Activated T-cell treated with anti-CD3 and anti-CD28 coated beads for 1 hour (primary cell): ENCODE measurements around the gene IMPACT.

Experiments
- DNase-seq: peaks from one replicate; pipeline ENCODE4 v3.0.0-alpha.2; 2020; ENCODE audit warnings: low read depth

IMPACT gene

GRCh38 chr18:24421831-24422230, 4.6 kb upstream of the IMPACT start:
- no peak for DNase-seq

DNA sequence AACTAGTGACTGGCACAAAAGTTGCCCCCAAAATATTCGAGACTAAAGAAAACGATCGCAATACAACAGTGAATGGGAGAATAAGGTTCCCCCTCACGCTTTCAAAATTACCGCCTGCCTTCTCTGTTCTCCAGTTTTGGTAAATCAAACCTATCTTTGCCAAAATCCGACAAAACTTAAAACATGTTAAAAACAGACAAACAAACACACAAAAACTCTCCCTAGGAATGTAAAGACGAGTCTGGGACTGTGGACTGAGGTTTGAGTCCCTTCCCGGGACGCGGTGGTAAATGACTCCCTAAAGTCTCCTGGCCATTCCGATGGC, 435 bp upstream of the IMPACT start:
- no peak for DNase-seq

- no peak for DNase-seq
Measured at GRCh38 chr18:24427484-24427883, 1.0 kb downstream of the IMPACT start.

DNA sequence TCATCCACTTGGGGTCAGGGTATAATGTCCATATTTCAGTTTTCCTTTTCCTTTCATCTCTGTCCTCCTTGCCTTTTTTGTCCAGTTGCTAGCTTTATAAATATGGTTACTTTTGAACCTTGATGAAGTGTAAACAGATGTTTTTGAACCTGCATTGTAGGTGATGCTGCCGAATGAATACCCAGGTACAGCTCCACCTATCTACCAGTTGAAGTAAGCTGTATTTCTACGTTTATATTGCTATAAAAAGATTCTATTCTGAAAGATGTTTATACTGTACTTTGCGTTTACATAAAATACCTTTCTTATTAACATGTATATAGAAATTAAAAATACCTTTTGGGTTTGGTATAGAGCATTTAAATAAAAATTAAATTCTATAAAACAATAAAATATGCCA, 2.2 kb downstream of the IMPACT start:
- no peak for DNase-seq

- no peak for DNase-seq
Measured at GRCh38 chr18:24429188-24429587, 2.7 kb downstream of the IMPACT start.

- no peak for DNase-seq
Measured at GRCh38 chr18:24432618-24433017, 6.1 kb downstream of the IMPACT start.

GRCh38 chr18:24436939-24437338, 10.5 kb downstream of the IMPACT start:
- no peak for DNase-seq

GRCh38 chr18:24443870-24444269, 17.4 kb downstream of the IMPACT start:
- no peak for DNase-seq

DNA sequence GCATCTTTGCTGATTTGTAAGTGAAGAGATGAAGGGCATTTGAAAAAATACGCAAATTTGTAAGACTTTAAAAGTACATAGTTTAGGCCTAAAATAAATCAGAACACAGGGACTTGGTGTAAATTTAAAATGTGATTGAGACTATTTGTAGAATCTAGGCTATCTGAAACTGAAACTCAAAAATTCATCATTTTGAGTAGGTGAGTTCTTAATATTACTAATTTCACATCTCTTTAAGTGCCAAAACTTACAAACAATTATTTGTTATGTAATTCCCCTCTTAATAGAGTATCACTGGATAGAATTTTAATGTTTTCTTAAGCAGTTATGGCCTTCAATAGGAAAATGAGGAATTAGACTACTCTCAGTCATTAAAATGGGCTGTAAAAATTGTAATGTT, 20.0 kb downstream of the IMPACT start:
- no peak for DNase-seq

DNA sequence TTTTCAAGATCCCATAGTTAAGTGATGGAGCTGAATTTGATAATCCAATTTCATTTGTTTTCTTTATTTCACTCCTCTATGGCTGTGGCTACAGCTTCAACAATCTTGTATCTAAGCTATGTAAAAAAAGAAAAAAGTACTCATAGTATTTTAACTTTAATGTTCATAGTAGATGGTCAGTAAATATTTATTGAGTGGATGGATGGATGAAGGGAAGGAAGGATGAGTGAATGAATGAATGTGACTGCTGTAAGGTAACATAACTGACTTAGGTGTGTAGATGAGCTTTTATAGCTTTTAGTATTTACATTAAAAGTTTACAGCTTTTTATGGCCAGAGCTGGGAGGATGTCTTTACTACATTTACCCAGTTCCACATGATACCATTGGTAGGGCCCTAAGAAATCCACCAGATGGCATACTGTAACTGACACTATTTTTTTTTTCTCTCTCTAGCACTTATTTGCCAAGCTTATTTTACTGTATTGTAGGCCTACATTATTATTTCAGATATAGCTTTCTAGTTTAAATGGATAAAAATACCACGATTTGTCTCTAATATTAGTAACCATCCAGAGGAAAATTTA, 20.6 kb downstream of the IMPACT start:
- no peak for DNase-seq

GRCh38 chr18:24447961-24448360, 21.5 kb downstream of the IMPACT start:
- DNase-seq: no peak

DNA sequence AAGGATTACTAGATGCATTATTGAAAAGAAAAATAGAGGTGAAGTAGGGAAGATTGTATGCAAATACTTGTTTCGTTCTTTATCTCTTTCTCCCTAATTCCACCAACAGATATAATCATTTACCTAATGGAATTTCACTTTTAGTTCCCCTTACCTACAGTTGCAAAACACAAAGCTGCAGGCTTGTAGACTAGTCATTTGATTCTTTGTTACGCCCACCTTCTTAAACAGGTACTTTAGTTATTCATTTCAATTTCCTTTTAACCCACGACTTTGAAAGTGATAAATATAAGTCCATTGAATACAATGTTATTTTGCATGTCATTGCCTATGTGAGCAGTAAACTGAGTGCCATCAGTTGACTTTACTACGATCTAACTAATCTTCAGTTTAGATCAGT, 30.1 kb downstream of the IMPACT start:
- no peak for DNase-seq

GRCh38 chr18:24459772-24460171, 33.3 kb downstream of the IMPACT start:
- DNase-seq: no peak

- no peak for DNase-seq
Measured at GRCh38 chr18:24460388-24460787, 33.9 kb downstream of the IMPACT start, which contains the start of gene HRH4. Gene HRH4, plus strand, starts transcription at chr18:24460637. Its CDS starts 92 bp downstream, at chr18:24460729.

DNA sequence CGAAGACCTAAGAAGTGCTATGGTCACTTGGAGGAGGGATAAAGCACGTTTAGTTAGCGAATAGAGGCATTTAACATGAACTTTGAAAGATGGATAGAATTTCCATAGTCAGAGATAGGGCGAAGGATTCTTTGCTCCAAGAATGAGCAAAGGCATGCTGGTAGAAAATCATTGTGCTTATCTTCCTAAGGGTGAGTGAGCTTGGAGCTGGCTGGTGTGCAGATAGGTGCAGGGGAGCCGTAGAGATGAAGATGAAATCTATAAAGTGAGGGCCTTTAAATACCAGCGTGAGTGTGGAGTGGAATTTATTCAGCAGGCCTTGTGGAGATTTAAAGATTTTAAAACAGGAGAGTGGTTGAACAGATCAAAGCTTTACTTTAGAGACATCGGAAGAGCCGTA, 35.5 kb downstream of the IMPACT start:
- no peak for DNase-seq

- no peak for DNase-seq
Measured at GRCh38 chr18:24462838-24463775, 36.6 kb downstream of the IMPACT start.

DNA sequence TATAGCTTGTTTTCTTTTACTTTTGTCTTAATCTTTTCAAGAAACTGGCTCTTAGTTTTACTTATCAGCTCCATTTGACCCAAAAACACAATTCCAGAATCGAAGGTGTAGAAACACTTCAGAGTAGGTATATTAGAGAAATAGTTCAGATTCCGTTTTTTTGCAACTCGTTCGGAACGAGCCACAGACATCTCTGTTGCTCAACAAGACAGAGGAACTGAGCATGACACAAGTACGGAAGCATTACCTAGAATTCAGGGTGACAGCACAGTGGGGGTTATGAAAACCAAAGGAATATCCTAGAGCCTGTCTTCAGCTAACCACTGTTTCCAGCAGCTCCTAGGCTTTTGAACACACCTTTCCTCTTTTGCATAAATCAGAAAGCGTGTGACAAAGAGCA, 39.0 kb downstream of the IMPACT start:
- DNase-seq: no peak

GRCh38 chr18:24466771-24467170, 40.3 kb downstream of the IMPACT start:
- no peak for DNase-seq

DNA sequence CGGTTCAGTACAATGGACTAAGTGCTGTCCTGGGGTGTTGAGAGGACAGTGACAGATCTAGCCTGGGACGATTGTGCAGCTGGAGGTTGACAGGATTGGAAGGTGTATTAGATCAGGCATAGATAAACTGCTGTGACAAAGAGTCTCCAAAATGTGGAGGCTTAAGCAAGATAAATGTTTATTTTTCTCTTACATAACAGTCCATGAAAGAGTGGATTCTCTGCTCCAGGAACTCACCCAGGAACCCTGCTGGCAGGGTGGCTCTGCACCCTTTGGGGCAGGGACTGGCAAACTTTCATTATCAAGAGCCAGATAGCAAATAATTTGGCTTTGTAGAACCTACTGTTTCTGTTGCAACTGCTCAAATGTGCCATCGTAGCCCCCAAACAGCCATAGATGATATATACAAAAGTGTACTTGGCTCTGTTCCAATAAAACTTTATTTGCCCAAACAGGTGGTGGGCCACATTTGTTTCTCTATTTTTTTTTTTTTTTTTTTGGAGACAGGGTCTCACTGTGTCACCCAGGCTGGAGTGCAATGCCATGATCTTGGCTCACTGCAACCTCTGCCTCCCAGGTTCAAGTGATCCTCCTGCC, 43.6 kb downstream of the IMPACT start:
- DNase-seq: no peak

- no peak for DNase-seq
Measured at GRCh38 chr18:24470805-24471204, 44.3 kb downstream of the IMPACT start.

- DNase-seq: no peak
Measured at GRCh38 chr18:24472591-24472990, 46.1 kb downstream of the IMPACT start.

- no peak for DNase-seq
Measured at GRCh38 chr18:24474406-24474805, 47.9 kb downstream of the IMPACT start.

DNA sequence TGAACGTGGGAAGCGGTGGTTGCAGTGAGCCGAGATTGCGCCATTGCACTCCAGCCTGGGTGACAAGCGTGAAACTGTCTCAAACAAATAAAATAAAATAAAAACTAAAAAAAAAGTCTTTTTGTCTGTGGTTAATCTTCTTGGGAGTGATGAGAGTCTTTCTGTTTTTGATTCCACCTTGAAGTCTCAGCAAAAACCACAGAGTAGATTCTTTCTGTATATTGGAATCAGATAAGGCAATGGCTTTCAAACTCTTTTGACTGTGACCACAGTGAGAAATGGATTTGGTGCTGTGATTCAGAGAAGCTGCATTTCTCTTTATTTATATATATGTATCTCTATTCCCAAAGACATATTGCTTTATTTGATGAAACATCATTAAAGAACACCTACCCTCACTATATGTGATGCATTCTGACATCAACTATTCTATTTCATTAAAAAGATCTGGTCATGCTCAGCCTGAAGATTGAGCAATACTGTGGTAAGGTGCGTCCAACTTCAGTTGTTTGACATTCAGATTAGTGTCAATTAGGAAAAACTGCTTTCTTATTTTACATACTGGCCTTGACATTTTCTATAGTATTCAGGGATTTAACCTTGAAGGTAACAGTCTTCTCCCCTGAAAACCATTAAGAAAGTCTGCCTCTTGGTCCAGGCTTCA, 49.6 kb downstream of the IMPACT start:
- no peak for DNase-seq
